ENCODE results near the gene CENPB.

DNA sequence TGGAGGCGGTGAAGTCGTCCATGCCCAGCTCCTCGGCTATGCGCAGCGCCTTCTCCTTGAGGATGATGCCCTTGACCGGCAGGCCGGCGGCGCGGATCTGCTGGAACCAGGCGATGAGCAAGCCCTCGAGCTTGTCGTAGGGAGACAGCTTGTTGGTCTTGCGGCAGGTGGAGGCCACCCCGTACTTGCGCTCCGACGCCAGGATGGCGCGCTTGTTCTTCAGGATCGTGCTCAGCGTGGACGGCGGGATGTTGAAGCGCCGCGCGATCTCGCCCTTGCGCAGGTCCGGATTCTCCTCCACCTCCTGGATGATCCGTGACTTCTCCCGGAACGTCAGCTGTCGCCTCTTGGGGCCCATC, 435 bp downstream of the CENPB start:
- TF ChIP-seq EZH2phosphoT487 (IDR thresholded peaks at IDR 0.05; ENCODE audit: insufficient read depth, low read depth) (no peak), EZH2 (IDR thresholded peaks at IDR 0.05; ENCODE audit: insufficient read depth, poor library complexity, severe bottlenecking) (no peak)

Data from GM23248 (cell line).